CD14-positive monocyte (primary cell): ENCODE measurements around the gene EHF. TPM values are rescaled to one million over a fixed set of nuclear protein-coding genes. Genes with fewer than 3 reads are reported as not detected.

ENCODE experiments used
- DNase-seq, 3 donors: peaks; one replicate each; pipeline ENCODE4 v3.0.0-alpha.2; 2011 to 2022
- H2AFZ ChIP-seq: 2 replicates; pipeline ENCODE4 v1.6.0; 2012; ENCODE audit warnings: mild to moderate bottlenecking, low read depth, low read length, inconsistent platforms; ENCODE audit not compliant: insufficient read depth, poor library complexity, severe bottlenecking
- H3K27ac ChIP-seq, 2 donors: 1 replicate in 1 of 2; 2 replicates in 1 of 2; pipeline ENCODE4 v1.5.1; 2012 to 2013; ENCODE audit warnings: low read length in 2 of 2, control low read depth in 1 of 2, inconsistent platforms in 1 of 2, low read depth in 1 of 2, mild to moderate bottlenecking in 1 of 2
- H3K27me3 ChIP-seq, 2 donors: one replicate each; pipeline versions ENCODE4 v1.6.0 to v1.6.1; 2011 to 2013; ENCODE audit warnings: low read length in 2 of 2; ENCODE audit not compliant: control insufficient read depth in 2 of 2, insufficient read depth in 2 of 2
- H3K36me3 ChIP-seq, 2 donors: replicated peaks in 1 of 2; 1 replicate in 1 of 2; 2 replicates in 1 of 2; pipeline versions ENCODE4 v1.5.1 to v1.6.1; 2012 to 2013; ENCODE audit warnings: low read length in 2 of 2, control low read depth in 1 of 2, inconsistent platforms in 1 of 2, mild to moderate bottlenecking in 1 of 2; ENCODE audit not compliant: insufficient read depth in 2 of 2, control insufficient read depth in 1 of 2
- H3K4me1 ChIP-seq, 2 donors: 1 replicate in 1 of 2; 2 replicates in 1 of 2; pipeline versions ENCODE4 v1.5.1 to v1.6.1; 2012 to 2013; ENCODE audit warnings: low read length in 2 of 2, control low read depth in 1 of 2, inconsistent platforms in 1 of 2, mild to moderate bottlenecking in 1 of 2, moderate library complexity in 1 of 2; ENCODE audit not compliant: insufficient read depth in 2 of 2, control insufficient read depth in 1 of 2
- H3K4me2 ChIP-seq: replicated peaks from 2 replicates; pipeline ENCODE3; 2012; ENCODE audit warnings: low read length, moderate library complexity, mild to moderate bottlenecking; ENCODE audit not compliant: poor library complexity, severe bottlenecking; ENCODE audit errors: extremely low read depth
- H3K4me3 ChIP-seq, 3 experiments: fragments of 200-600 bp in 1 of 3; sonication (generic) in 1 of 3; replicated peaks in 1 of 3; 1 replicate in 2 of 3; 2 replicates in 1 of 3; pipeline ENCODE4 v1.5.1; 2011 to 2013; ENCODE audit warnings: low read length in 3 of 3, mild to moderate bottlenecking in 3 of 3, control low read depth in 2 of 3, low read depth in 2 of 3, inconsistent platforms in 1 of 3, moderate library complexity in 1 of 3
- H3K79me2 ChIP-seq: 2 replicates; pipeline ENCODE4 v1.6.0; 2012; ENCODE audit warnings: mild to moderate bottlenecking, control low read depth, inconsistent platforms, low read length, moderate library complexity; ENCODE audit not compliant: insufficient read depth
- H3K9ac ChIP-seq: 2 replicates; pipeline ENCODE4 v1.6.0; 2017; ENCODE audit warnings: low read length, mild to moderate bottlenecking; ENCODE audit not compliant: insufficient read depth, poor library complexity, severe bottlenecking
- H3K9me3 ChIP-seq, 2 donors: replicated peaks in 1 of 2; 1 replicate in 1 of 2; 2 replicates in 1 of 2; pipeline versions ENCODE4 v1.5.1 to v1.6.1; 2012 to 2013; ENCODE audit warnings: low read length in 2 of 2, control low read depth in 1 of 2; ENCODE audit not compliant: control insufficient read depth in 1 of 2, insufficient read depth in 1 of 2
- H4K20me1 ChIP-seq: 2 replicates; pipeline ENCODE4 v1.6.0; 2012; ENCODE audit warnings: mild to moderate bottlenecking, low read length, control low read depth, moderate library complexity; ENCODE audit not compliant: insufficient read depth
- H3K27ac Mint-ChIP-seq, 7 donors: one replicate each; pipeline ENCODE4 v1.8.0; 2020; ENCODE audit warnings: mild to moderate bottlenecking in 7 of 7, mixed read lengths in 7 of 7, moderate library complexity in 6 of 7, inconsistent platforms in 2 of 7
- H3K27me3 Mint-ChIP-seq, 3 donors: one replicate each; pipeline ENCODE4 v1.8.0; 2021 to 2022; ENCODE audit warnings: low read depth in 3 of 3, mild to moderate bottlenecking in 3 of 3, mixed read lengths in 3 of 3, moderate library complexity in 3 of 3, inconsistent platforms in 1 of 3
- H3K36me3 Mint-ChIP-seq, 2 donors: one replicate each; pipeline ENCODE4 v1.8.0; 2020; ENCODE audit warnings: mixed read lengths in 2 of 2, inconsistent platforms in 1 of 2, mild to moderate bottlenecking in 1 of 2
- H3K4me1 Mint-ChIP-seq: one replicate; pipeline ENCODE4 v1.8.0; 2020; ENCODE audit warnings: mild to moderate bottlenecking, mixed read lengths
- H3K4me3 Mint-ChIP-seq, 2 donors: one replicate each; pipeline ENCODE4 v1.8.0; 2020; ENCODE audit warnings: mild to moderate bottlenecking in 2 of 2, mixed read lengths in 2 of 2, moderate library complexity in 1 of 2
- H3K9me3 Mint-ChIP-seq, 7 donors: one replicate each; pipeline ENCODE4 v1.8.0; 2020 to 2022; ENCODE audit warnings: mixed read lengths in 7 of 7, mild to moderate bottlenecking in 6 of 7, moderate library complexity in 6 of 7, inconsistent platforms in 2 of 7
- CTCF ChIP-seq: fragments of 200-600 bp; IDR thresholded peaks from one replicate; pipeline ENCODE4 v1.8.0; 2022; ENCODE audit warnings: antibody characterized with exemption, mild to moderate bottlenecking
- WGBS: methylation state at CpG from one replicate; pipeline ENCODE4 v1.1.5; 2013; ENCODE audit warnings: missing lambda C conversion rate; ENCODE audit not compliant: insufficient coverage; 5-methylcytosine and 5-hydroxymethylcytosine counted together
- intact Hi-C, 2 donors: fragments of 100-400 bp; cut with micrococcal nuclease; formaldehyde crosslinking; loops; one replicate each; pipeline versions ENCODE4 v1.15.0 to v1.15.1; 2023
- polyA plus RNA-seq, 3 donors: library from polyadenylated mRNA; depleted of rRNA in 1 of 3; unstranded in 2 of 3; stranded (reverse) in 1 of 3; fragments of 300-500 nt in 2 of 3; fragments of >200 nt in 1 of 3; fragmentation: Illumina TruSeq in 2 of 3; gene quantifications; 1 replicate in 2 of 3; 2 replicates in 1 of 3; pipeline ENCODE4 v1.2.3, GENCODE V29; 2012 to 2021

Gene EHF
- polyA plus RNA-seq, 3 donors, result 0.17 to 0.21 TPM; not detected in 1

DNA sequence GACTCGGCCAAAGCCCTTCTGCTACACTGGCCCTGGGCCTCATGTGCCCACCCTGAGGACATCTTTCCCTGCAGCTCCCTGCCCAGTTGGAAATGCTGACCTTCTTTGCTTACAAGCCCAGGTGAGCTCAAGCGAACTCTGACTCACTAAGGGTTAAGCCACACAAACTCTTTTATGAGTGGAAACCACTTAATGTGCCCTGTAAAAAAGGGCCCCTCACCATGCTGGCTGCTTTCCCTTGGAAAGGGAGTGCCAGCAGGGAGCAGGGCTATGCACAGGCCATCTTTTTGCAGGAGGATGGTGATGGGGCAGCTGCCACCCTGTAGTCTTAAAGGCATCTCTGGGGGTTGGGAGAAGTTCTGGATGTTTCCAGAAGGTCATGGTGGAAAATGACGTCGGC lies 18.7 kb downstream of the EHF start:
- H3K27ac ChIP-seq, result no peak overlapping the region
- Mint-ChIP-seq H3K4me1 (peaks cover 11% of the 10 kb centered on the region), H3K27ac (no peak overlapping the region), H3K4me3 (no peak overlapping the region), H3K36me3 (no peaks in the 10 kb centered on the region), H3K27me3 (peaks cover 0 to 6% (median 4%) of the 10 kb centered on the region in 3 donors), H3K9me3 (no peaks in the 10 kb centered on the region)
- peaks cover 3 to 5% of the 10 kb centered on the region in 2 donors for H3K4me1 ChIP-seq
- no peak overlapping the region for H3K4me2 ChIP-seq
- intact Hi-C loops, result no loop called here
- H3K9me3 ChIP-seq, result no peaks in the 10 kb centered on the region
- WGBS, result 92% methylated on average over 2 of the region's 4 CpGs
- H4K20me1 ChIP-seq, result no peaks in the 10 kb centered on the region
- no peak for DNase-seq
- no peak overlapping the region for H3K4me3 ChIP-seq
- H3K36me3 ChIP-seq, result no peaks in the 10 kb centered on the region
- no peak overlapping the region for H2AFZ ChIP-seq
- H3K27me3 ChIP-seq, result no peaks in the 10 kb centered on the region
- no peak for TF ChIP-seq CTCF
- H3K9ac ChIP-seq, result no peak overlapping the region
- no peaks in the 10 kb centered on the region for H3K79me2 ChIP-seq

- no peaks in the 10 kb centered on the region for H4K20me1 ChIP-seq
- H3K9me3 ChIP-seq, result no peaks in the 10 kb centered on the region
- no peak overlapping the region for H3K4me3 ChIP-seq
- no peak for TF ChIP-seq CTCF
- Mint-ChIP-seq H3K27me3 (peaks cover 0 to 6% (median 4%) of the 10 kb centered on the region in 3 donors), H3K4me3 (no peak overlapping the region), H3K4me1 (peaks cover 9% of the 10 kb centered on the region), H3K9me3 (no peaks in the 10 kb centered on the region), H3K27ac (no peak overlapping the region), H3K36me3 (no peaks in the 10 kb centered on the region)
- H3K4me1 ChIP-seq, result no peaks in the 10 kb centered on the region
- H3K4me2 ChIP-seq, result no peak overlapping the region
- H3K9ac ChIP-seq, result no peak overlapping the region
- no peaks in the 10 kb centered on the region for H3K79me2 ChIP-seq
- no peak overlapping the region for H2AFZ ChIP-seq
- H3K27ac ChIP-seq, result no peak overlapping the region
- DNase-seq, result no peak
- intact Hi-C loops, result no loop called here
- WGBS, result 88% methylated on average over 2 of the region's 8 CpGs
- H3K36me3 ChIP-seq, result no peaks in the 10 kb centered on the region
- no peaks in the 10 kb centered on the region for H3K27me3 ChIP-seq
Observed at GRCh38 chr11:34640050-34640923, 19.4 kb downstream of the EHF start.
